Sigmoid colon (tissue), 4 donors: ENCODE results near the gene INPP5F.

ENCODE experiments used
- CTCF ChIP-seq, 4 experiments: fragments of 450-650 bp in 3 of 4; fragments of 200-600 bp in 1 of 4; IDR thresholded peaks; one replicate each; pipeline ENCODE4 v1.5.1; 2016 to 2019; ENCODE audit warnings: antibody characterized with exemption in 4 of 4, mild to moderate bottlenecking in 3 of 4, moderate library complexity in 2 of 4
- EP300 ChIP-seq, 4 donors: sonication (generic); formaldehyde crosslinking; IDR thresholded peaks; one replicate each; pipeline ENCODE4 v1.6.1; 2017; ENCODE audit warnings: antibody characterized with exemption in 4 of 4
- POLR2A ChIP-seq, 2 donors: fragments of 450-650 bp; IDR thresholded peaks; one replicate each; pipeline ENCODE4 v1.6.1; 2016; ENCODE audit warnings: antibody characterized with exemption in 2 of 2, mild to moderate bottlenecking in 2 of 2, moderate library complexity in 2 of 2

GRCh38 chr10:119872610-119872859 is 146.7 kb downstream of the INPP5F start, which contains the start of gene MCMBP:
- no peak for TF ChIP-seq CTCF (IDR thresholded peaks at IDR 0.05)
- no peak for TF ChIP-seq EP300 (IDR thresholded peaks at IDR 0.05)
- TF ChIP-seq POLR2A (IDR thresholded peaks at IDR 0.05), result no peak
